Right lobe of liver (tissue), 4 donors: ENCODE results near the gene RAB34.

Experiments
- CTCF ChIP-seq, 4 donors: fragments of 200-600 bp in 3 of 4; fragments of 450-650 bp in 1 of 4; IDR thresholded peaks; one replicate each; pipeline versions ENCODE4 v1.5.1 to v1.8.0; 2016 to 2022; ENCODE audit warnings: antibody characterized with exemption in 4 of 4, mild to moderate bottlenecking in 2 of 4
- POLR2A ChIP-seq: fragments of 450-650 bp; IDR thresholded peaks from one replicate; pipeline ENCODE4 v1.6.1; 2017; ENCODE audit warnings: antibody characterized with exemption, mild to moderate bottlenecking
- donor health status: DM: no; HTN: no; CAD: no.
- donor health status: DM: no; HTN: no; CAD: no.
- donor health status: DM: no; HTN: yes; CAD: no.

- TF ChIP-seq CTCF (IDR thresholded peaks at IDR 0.05) (no peak), POLR2A (no peak)
Observed at GRCh38 chr17:28688481-28688880, 29.2 kb downstream of the RAB34 start.
